Measurements from ENCODE around the gene AIPL1. TPM values are rescaled to one million over a fixed set of nuclear protein-coding genes. Genes with fewer than 3 reads are reported as not detected.

AIPL1 gene
- total and polyA plus RNA-seq, 2 donors (not counting 1 experiment from before 2014, with no cell fraction given) = not detected

DNA sequence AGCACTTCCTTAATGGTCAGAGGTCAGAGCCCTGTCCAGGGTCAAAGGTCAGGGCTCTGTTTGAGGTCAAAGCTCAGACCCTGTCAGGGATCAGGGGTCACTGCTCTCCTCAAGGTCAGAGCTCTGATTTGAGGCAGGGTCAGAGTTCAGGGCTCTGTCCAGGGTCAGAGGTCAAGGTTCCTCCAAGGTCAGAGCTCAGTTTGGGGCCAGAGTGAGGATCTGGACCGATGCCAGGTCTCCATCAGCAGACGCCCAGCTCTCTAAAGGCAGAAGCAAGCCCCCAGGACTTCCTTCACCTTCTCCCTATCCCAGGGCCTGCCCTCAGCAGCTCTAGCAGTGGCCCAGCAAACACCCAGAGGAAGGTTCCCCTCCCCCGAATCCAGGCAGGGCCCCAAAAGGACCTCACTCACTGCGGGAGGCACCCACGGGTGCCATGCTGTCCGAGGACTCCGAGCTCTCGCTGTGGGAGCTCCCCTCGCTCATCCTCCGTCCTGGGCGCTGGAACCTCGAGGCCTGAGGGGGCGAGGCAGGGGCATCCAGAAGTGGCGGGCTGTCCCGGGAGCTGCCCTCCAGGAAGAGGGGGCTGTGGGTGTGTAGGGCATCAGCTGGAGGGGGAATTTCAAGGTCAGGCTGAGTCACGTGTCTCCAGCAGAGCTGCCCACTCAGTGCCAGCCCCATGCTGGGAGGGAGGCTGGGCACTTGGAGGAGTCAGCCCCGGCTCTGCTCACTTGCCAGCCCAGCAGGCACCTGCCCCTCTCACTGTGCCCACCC lies 36.0 kb upstream of the AIPL1 start:
- no peak overlapping the region for H3K9ac ChIP-seq (ENCODE audit: low read length)
- H3K79me2 ChIP-seq (ENCODE audit: control insufficient read depth, insufficient read depth, low read length) = no peaks in the 10 kb centered on the region
- intact Hi-C loops (cut with micrococcal nuclease) = loop anchor here (5.0 kb wide), 2 partner anchors 126 to 231 kb away; no protein-coding TSS in a partner anchor
- TF ChIP-seq, protein P1, sequence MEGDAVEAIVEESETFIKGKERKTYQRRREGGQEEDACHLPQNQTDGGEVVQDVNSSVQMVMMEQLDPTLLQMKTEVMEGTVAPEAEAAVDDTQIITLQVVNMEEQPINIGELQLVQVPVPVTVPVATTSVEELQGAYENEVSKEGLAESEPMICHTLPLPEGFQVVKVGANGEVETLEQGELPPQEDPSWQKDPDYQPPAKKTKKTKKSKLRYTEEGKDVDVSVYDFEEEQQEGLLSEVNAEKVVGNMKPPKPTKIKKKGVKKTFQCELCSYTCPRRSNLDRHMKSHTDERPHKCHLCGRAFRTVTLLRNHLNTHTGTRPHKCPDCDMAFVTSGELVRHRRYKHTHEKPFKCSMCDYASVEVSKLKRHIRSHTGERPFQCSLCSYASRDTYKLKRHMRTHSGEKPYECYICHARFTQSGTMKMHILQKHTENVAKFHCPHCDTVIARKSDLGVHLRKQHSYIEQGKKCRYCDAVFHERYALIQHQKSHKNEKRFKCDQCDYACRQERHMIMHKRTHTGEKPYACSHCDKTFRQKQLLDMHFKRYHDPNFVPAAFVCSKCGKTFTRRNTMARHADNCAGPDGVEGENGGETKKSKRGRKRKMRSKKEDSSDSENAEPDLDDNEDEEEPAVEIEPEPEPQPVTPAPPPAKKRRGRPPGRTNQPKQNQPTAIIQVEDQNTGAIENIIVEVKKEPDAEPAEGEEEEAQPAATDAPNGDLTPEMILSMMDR (IDR thresholded peaks at IDR 0.05) = no peak
- TF ChIP-seq EZH2 (IDR thresholded peaks at IDR 0.05; ENCODE audit: borderline replicate concordance, insufficient read depth, low read depth, low read length, poor library complexity, severe bottlenecking) = no peak
- no peaks in the 10 kb centered on the region for H4K20me1 ChIP-seq (ENCODE audit: control insufficient read depth, insufficient read depth, low read length, poor library complexity, severe bottlenecking)
- no peak overlapping the region for H3K27ac ChIP-seq (ENCODE audit: low read length in 2 of 2)
- Mint-ChIP-seq H3K27me3 (peaks cover 11% of the 10 kb centered on the region), H3K9me3 (ENCODE audit: insufficient read depth) (no peaks in the 10 kb centered on the region), H3K4me3 (no peak overlapping the region), H3K27ac (no peak overlapping the region), H3K4me1 (peaks cover 4% of the 10 kb centered on the region)
- no peaks in the 10 kb centered on the region for H3K36me3 ChIP-seq (replicated peaks in 1 of 2; ENCODE audit: control extremely low read depth in 1 of 2, control insufficient read depth in 1 of 2, extremely low read depth in 1 of 2, insufficient read depth in 2 of 2, low read length in 1 of 2)
- WGBS (ENCODE audit: insufficient coverage) = 94% methylated on average over 17 of the region's 17 CpGs
- no peaks in the 10 kb centered on the region for H3K27me3 ChIP-seq (replicated peaks in 1 of 4; ENCODE audit: control extremely low read depth in 1 of 4, control insufficient read depth in 3 of 4, insufficient read depth in 4 of 4, low read length in 3 of 4)
- DNase-seq = no peak
- H3K4me1 ChIP-seq (ENCODE audit: control insufficient read depth in 2 of 2, insufficient read depth in 2 of 2, low read length in 2 of 2) = peaks cover 0 to 2% of the 10 kb centered on the region in 2 donors
- H3K4me3 ChIP-seq (ENCODE audit: control extremely low read depth in 1 of 5, extremely low read depth in 1 of 5, insufficient read depth in 1 of 5, low read depth in 2 of 5, low read length in 4 of 5) = no peak overlapping the region
- POLR2A ChIA-PET = no interaction called here
- CTCF ChIA-PET = interaction anchor here (0.5 to 4.0 kb wide), 5 partner anchors 35 to 554 kb away, joined by 3 to 24 read pairs (median 9); partner anchors contain the start of gene AIPL1
- no peak overlapping the region for H3K4me2 ChIP-seq (replicated peaks; ENCODE audit: low read depth, low read length, poor library complexity, severe bottlenecking)
- H3K9me3 ChIP-seq (ENCODE audit: control extremely low read depth in 1 of 3, control insufficient read depth in 2 of 3, insufficient read depth in 1 of 3, low read length in 2 of 3) = peaks cover 0 to 3% (median 0%) of the 10 kb centered on the region in 3 donors
- no peak for ATAC-seq (ENCODE audit: low read depth)
- no peak overlapping the region for H2AFZ ChIP-seq (ENCODE audit: insufficient read depth, low read depth, low read length, poor library complexity, severe bottlenecking)

DNA sequence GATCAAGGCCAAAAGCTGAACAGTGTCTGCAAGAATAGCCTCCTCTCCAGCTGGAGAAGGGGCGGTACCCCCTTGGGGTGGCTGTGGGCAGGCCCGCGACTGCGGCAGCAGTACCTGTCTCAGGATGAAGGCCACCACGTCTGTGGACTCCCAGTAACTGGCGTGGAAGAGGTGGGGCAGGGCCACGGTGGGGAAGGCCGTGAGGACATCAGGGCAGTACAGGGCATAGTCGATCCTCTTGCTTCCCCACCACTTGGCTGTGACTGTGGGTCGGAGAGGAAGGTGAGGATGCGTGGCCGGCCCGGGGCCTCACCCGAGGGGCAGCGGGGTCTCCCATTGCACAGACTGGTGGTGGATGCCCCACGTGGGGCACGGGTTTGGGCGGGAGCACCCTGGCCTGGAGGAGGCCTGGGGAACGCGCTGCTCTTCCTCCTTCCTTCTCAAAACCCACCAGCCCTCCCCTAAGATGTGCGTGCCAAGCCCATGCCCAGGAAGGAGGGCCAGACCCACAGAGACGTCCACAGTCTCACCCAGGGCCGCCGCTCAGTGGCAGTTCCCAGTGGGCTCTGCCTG lies 35.3 kb upstream of the AIPL1 start:
- no peak overlapping the region for H3K9ac ChIP-seq (ENCODE audit: low read length)
- CTCF ChIA-PET = interaction anchor here (0.5 to 4.0 kb wide), 3 partner anchors 178 to 555 kb away, joined by 3 to 13 read pairs (median 3); no protein-coding TSS in a partner anchor

More for the DNA sequence above, 35.3 kb upstream of the AIPL1 start:
- peaks cover 4% of the 10 kb centered on the region for H3K4me1 Mint-ChIP-seq
- TF ChIP-seq EZH2 (IDR thresholded peaks at IDR 0.05; ENCODE audit: borderline replicate concordance, insufficient read depth, low read depth, low read length, poor library complexity, severe bottlenecking) = no peak
- TF ChIP-seq, protein P1 (IDR thresholded peaks at IDR 0.05) = no peak
- Histone ChIP-seq H4K20me1 (ENCODE audit: control insufficient read depth, insufficient read depth, low read length, poor library complexity, severe bottlenecking) (no peaks in the 10 kb centered on the region), H2AFZ (ENCODE audit: insufficient read depth, low read depth, low read length, poor library complexity, severe bottlenecking) (no peak overlapping the region), H3K4me3 (ENCODE audit: control extremely low read depth in 1 of 5, extremely low read depth in 1 of 5, insufficient read depth in 1 of 5, low read depth in 2 of 5, low read length in 4 of 5) (no peak overlapping the region), H3K27ac (ENCODE audit: low read length in 2 of 2) (no peak overlapping the region), H3K27me3 (replicated peaks in 1 of 4; ENCODE audit: control extremely low read depth in 1 of 4, control insufficient read depth in 3 of 4, insufficient read depth in 4 of 4, low read length in 3 of 4) (no peaks in the 10 kb centered on the region), H3K4me2 (replicated peaks; ENCODE audit: low read depth, low read length, poor library complexity, severe bottlenecking) (no peak overlapping the region), H3K9me3 (ENCODE audit: control extremely low read depth in 1 of 3, control insufficient read depth in 2 of 3, insufficient read depth in 1 of 3, low read length in 2 of 3) (peaks cover 0 to 3% (median 0%) of the 10 kb centered on the region in 3 donors), H3K36me3 (replicated peaks in 1 of 2; ENCODE audit: control extremely low read depth in 1 of 2, control insufficient read depth in 1 of 2, extremely low read depth in 1 of 2, insufficient read depth in 2 of 2, low read length in 1 of 2) (no peaks in the 10 kb centered on the region), H3K4me1 (ENCODE audit: control insufficient read depth in 2 of 2, insufficient read depth in 2 of 2, low read length in 2 of 2) (peaks cover 0 to 2% of the 10 kb centered on the region in 2 donors), H3K79me2 (ENCODE audit: control insufficient read depth, insufficient read depth, low read length) (no peaks in the 10 kb centered on the region)
- POLR2A ChIA-PET = no interaction called here
- H3K4me3 Mint-ChIP-seq = no peak overlapping the region
- no peaks in the 10 kb centered on the region for H3K9me3 Mint-ChIP-seq (ENCODE audit: insufficient read depth)
- H3K27me3 Mint-ChIP-seq = peaks cover 11% of the 10 kb centered on the region
- 90% methylated on average over 23 of the region's 24 CpGs for WGBS (ENCODE audit: insufficient coverage)
- no peak overlapping the region for H3K27ac Mint-ChIP-seq
- DNase-seq (no peak), ATAC-seq (ENCODE audit: low read depth) (no peak)
- intact Hi-C loops (cut with micrococcal nuclease) = loop anchor here (5.0 kb wide), 2 partner anchors 127 to 232 kb away; no protein-coding TSS in a partner anchor
